Right lobe of liver (tissue), 4 donors: ENCODE results near the gene MACROH2A1.

Source experiments
- CTCF ChIP-seq, 4 donors: fragments of 200-600 bp in 3 of 4; fragments of 450-650 bp in 1 of 4; IDR thresholded peaks; one replicate each; pipeline versions ENCODE4 v1.5.1 to v1.8.0; 2016 to 2022; ENCODE audit warnings: antibody characterized with exemption in 4 of 4, mild to moderate bottlenecking in 2 of 4
- POLR2A ChIP-seq: fragments of 450-650 bp; IDR thresholded peaks from one replicate; pipeline ENCODE4 v1.6.1; 2017; ENCODE audit warnings: antibody characterized with exemption, mild to moderate bottlenecking
- donor health status: DM: no; HTN: no; CAD: no.
- donor health status: DM: no; HTN: no; CAD: no.
- donor health status: DM: no; HTN: yes; CAD: no.

GRCh38 chr5:135289651-135290050, 109.4 kb downstream of the MACROH2A1 start:
- no peak for TF ChIP-seq CTCF (IDR thresholded peaks at IDR 0.05)
- no peak for TF ChIP-seq POLR2A
